Activated CD4-positive, alpha-beta T cell treated with anti-CD3 and anti-CD28 coated beads, Interleukin-2, amount 50 U/mL, for 48 hours (primary cell): ENCODE data around the gene FASTKD1.

Source experiments
- DNase-seq, 2 experiments: peaks; one replicate each; pipeline ENCODE4 v3.0.0-alpha.2; 2020

Gene FASTKD1

GRCh38 chr2:169504651-169505050, 69.0 kb downstream of the FASTKD1 start:
- no peak for DNase-seq

DNA sequence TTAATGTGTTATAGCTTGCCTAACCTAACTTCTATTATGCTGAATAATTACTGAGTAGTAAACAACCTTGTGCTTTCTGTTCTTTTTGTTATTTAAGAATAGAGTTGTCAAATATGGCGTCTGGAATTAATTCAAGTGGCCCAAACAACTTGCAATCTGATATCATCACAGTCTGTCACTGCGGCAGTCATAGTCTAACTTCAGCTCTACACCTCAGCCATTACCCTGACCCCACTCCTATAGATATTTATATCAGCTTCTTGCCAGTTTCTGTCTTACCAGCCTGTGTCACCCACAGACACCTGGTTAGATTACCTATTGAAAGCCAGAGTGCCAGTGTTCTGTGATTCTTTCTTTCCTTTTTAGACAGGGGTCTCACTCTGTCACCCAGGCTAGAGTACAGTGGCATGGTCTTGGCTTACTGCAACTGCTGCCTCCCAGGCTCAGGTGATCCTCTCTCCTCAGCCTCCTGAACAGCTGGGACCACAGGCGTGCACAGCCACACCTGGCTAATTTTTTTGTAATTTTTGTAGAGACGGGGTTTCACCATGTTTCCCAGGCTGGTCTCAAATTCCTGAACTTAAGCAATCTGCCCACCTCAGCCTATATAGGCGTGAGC, 78.2 kb downstream of the FASTKD1 start:
- no peak for DNase-seq

DNA sequence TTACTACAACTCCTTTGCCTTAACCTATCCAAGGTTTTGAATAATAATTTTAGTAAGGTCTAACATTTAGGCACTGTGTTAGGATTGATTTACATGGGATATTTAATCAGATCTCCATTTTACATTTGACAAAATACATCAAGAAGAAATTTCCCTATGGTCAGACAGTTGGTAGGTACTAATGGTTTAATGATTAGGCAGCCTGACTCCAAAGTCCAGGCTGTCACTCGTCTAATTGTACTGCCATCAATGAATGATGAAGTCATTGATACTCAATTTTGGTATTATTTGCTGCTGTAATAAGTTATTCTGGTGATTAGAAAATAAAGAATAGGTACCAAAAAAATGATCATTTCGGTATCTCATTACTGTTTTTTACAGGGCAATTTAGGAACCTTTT, 80.3 kb downstream of the FASTKD1 start:
- no peak for DNase-seq

DNA sequence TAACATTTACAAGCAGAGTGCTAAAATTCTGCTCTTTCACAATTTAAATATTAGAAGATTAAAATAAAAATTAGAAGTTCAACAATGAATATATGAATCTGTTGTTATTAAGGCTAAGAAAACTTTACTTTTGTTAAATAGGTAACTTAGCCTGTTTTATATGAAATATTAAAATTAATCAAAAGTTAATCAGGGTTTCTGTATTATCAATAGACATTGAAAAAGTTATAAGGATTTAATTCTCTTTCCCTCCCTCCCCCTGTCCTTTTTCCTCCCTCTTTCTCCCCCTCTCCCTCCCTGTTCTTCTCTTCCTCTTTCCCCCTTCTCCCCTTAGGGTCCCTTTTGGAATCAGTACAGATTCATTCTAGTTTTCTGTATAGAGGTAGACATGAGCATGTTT, 82.3 kb downstream of the FASTKD1 start:
- DNase-seq = no peak

GRCh38 chr2:169490834-169491233, 82.8 kb downstream of the FASTKD1 start:
- DNase-seq = no peak

DNA sequence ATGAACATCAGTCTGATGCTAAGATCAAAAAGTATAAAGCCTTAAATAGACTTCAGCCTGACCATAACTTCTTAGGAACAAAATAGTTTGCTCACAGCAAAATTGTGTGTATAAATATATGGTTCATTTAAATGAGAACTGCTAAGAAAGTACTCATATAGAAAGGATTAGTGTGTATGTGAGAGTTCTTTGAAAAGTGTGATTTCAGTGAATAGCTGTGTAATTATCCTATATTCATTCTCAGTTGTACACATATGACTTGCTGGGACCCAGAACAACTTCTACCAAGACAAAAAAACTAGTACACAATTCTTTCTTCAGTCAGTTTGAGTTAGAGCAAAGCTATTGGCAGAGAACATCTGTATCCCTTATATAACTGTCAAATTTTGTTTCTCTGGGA, 87.2 kb downstream of the FASTKD1 start:
- no peak for DNase-seq

DNA sequence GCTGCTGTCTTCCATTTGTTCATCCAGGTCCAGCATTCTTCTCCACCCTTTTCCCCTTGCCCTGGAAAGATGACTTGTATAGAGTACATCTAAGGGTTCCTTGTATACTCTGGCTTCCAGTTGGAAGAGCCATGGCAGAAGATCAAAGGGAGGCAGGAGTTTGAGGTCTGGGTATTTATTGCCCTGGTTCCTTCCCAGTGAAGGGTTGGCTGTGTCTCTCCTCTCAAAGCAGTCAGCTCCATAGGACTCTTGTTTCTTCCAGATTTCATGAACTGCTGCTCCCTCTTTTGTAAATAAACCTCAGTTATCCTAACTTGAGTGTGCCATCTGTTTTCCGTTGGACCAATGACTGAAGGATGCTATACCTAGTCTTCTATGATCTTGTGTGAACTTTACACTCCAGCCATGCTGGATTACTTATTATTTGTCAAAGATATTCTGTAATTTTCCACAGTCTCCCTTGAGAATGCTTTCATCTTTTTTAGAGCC, 88.0 kb downstream of the FASTKD1 start:
- DNase-seq = no peak

DNA sequence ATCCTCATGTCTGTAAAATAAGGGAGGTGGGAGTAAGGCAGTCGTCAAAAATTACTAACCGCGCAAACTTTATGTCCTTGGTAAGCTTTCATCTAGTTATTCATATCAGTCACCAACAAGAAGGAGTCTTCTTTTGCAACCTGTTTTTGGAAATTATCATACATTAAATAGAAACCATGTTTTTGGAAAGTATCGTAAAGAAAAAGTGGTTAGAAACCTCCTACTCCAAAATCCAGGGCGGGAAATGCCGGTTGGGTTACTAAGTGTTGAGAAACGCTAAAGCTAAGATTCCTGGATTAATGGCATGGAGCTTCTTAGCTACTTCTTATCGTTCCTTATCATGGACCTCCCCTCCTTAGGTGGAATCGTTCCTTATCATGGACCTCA, 93.6 kb downstream of the FASTKD1 start:
- no peak for DNase-seq
